ENCODE measurements around the gene DRICH1.

DNA sequence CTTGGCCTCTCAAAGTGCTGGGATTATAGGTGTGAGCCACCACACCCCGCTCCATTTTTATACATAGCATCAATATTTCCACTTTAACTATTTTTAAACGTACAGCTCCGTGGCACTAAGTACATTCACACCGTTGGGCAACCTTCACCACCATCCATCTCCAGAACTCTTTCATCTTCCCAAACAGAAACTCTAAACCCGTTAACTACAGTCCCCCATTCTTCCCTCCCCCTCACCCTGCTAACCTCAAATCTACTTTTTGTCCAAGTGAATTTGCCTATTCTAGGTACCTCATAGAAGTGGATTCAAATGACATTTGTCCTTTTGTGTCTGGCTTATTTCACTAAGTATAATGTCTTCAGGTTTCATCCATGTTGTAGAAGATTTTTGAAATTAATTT lies 55.4 kb downstream of the DRICH1 start:
- TF ChIP-seq, protein P1, sequence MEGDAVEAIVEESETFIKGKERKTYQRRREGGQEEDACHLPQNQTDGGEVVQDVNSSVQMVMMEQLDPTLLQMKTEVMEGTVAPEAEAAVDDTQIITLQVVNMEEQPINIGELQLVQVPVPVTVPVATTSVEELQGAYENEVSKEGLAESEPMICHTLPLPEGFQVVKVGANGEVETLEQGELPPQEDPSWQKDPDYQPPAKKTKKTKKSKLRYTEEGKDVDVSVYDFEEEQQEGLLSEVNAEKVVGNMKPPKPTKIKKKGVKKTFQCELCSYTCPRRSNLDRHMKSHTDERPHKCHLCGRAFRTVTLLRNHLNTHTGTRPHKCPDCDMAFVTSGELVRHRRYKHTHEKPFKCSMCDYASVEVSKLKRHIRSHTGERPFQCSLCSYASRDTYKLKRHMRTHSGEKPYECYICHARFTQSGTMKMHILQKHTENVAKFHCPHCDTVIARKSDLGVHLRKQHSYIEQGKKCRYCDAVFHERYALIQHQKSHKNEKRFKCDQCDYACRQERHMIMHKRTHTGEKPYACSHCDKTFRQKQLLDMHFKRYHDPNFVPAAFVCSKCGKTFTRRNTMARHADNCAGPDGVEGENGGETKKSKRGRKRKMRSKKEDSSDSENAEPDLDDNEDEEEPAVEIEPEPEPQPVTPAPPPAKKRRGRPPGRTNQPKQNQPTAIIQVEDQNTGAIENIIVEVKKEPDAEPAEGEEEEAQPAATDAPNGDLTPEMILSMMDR (conservative IDR thresholded peaks at IDR 0.05; ENCODE audit: low read length), result no peak
- TF ChIP-seq EZH2phosphoT487 (IDR thresholded peaks at IDR 0.05; ENCODE audit: borderline replicate concordance, low read depth, low read length), result no peak

All from OCI-LY7 (cell line).